ENCODE results near the gene KLHL29. TPM values are rescaled to one million over a fixed set of nuclear protein-coding genes. Genes with fewer than 3 reads are reported as not detected.

Gene KLHL29
- total RNA-seq, 2 experiments from 2014 or later, result 2.5 to 2.7 TPM

- POLR2A ChIA-PET, result no interaction called here
- Mint-ChIP-seq H3K27ac (no peak overlapping the region), H3K36me3 (ENCODE audit: low read depth) (no peaks in the 10 kb centered on the region), H3K4me3 (no peak overlapping the region), H3K4me1 (ENCODE audit: low read depth) (no peaks in the 10 kb centered on the region), H3K9me3 (no peaks in the 10 kb centered on the region), H3K27me3 (peaks cover 26% of the 10 kb centered on the region)
- DNase-seq, result no peak
- Histone ChIP-seq H3K36me3 (ENCODE audit: insufficient read depth, low read length) (no peaks in the 10 kb centered on the region), H3K27ac (ENCODE audit: low read depth in 1 of 2, low read length in 2 of 2) (no peak overlapping the region), H3K9me3 (ENCODE audit: control insufficient read depth in 1 of 2, insufficient read depth in 1 of 2, low read length in 2 of 2) (no peaks in the 10 kb centered on the region), H3K27me3 (ENCODE audit: control insufficient read depth in 1 of 2, insufficient read depth in 2 of 2, low read length in 2 of 2) (peaks cover 0 to 6% of the 10 kb centered on the region in 2 experiments), H3K4me3 (ENCODE audit: low read length) (no peak overlapping the region), H3K4me1 (ENCODE audit: insufficient read depth, low read length) (peaks cover 6% of the 10 kb centered on the region)
- CTCF ChIA-PET, result no interaction called here
- intact Hi-C loops (cut with DNase I, micrococcal nuclease), result no loop called here
- no peak for TF ChIP-seq CTCF (IDR thresholded peaks at IDR 0.05)
- no peak for ATAC-seq (ENCODE audit: poor library complexity)
These were observed 100.3 kb downstream of the KLHL29 start for GRCh38 chr2:23485261-23485660.

- intact Hi-C loops (cut with DNase I, micrococcal nuclease), result no loop called here
- no peak for ATAC-seq (ENCODE audit: poor library complexity)
- peaks cover 22% of the 10 kb centered on the region for H3K27me3 Mint-ChIP-seq
These were observed 101.1 kb downstream of the KLHL29 start for GRCh38 chr2:23485841-23486683.

GRCh38 chr2:23486684-23487075, 101.7 kb downstream of the KLHL29 start:
- Mint-ChIP-seq H3K4me3 (no peak overlapping the region), H3K9me3 (no peaks in the 10 kb centered on the region)

More at GRCh38 chr2:23485841-23486683, 101.1 kb downstream of the KLHL29 start:
- Histone ChIP-seq H3K4me3 (ENCODE audit: low read length) (no peak overlapping the region), H3K27ac (ENCODE audit: low read depth in 1 of 2, low read length in 2 of 2) (no peak overlapping the region), H3K9me3 (ENCODE audit: control insufficient read depth in 1 of 2, insufficient read depth in 1 of 2, low read length in 2 of 2) (no peaks in the 10 kb centered on the region), H3K4me1 (ENCODE audit: insufficient read depth, low read length) (peaks cover 6% of the 10 kb centered on the region), H3K27me3 (ENCODE audit: control insufficient read depth in 1 of 2, insufficient read depth in 2 of 2, low read length in 2 of 2) (peaks cover 0 to 8% of the 10 kb centered on the region in 2 experiments), H3K36me3 (ENCODE audit: insufficient read depth, low read length) (no peaks in the 10 kb centered on the region)
- POLR2A ChIA-PET, result no interaction called here
- Mint-ChIP-seq H3K4me3 (no peak overlapping the region), H3K9me3 (no peaks in the 10 kb centered on the region), H3K27ac (no peak overlapping the region), H3K36me3 (ENCODE audit: low read depth) (no peaks in the 10 kb centered on the region), H3K4me1 (ENCODE audit: low read depth) (no peaks in the 10 kb centered on the region)
- CTCF ChIA-PET, result no interaction called here
- no peak for TF ChIP-seq CTCF (IDR thresholded peaks at IDR 0.05)
- DNase-seq, result no peak

More at GRCh38 chr2:23486684-23487075, 101.7 kb downstream of the KLHL29 start:
- TF ChIP-seq CTCF (IDR thresholded peaks at IDR 0.05), result no peak
- ATAC-seq (ENCODE audit: poor library complexity) (no peak), DNase-seq (no peak)
- no peak overlapping the region for H3K27ac ChIP-seq (ENCODE audit: low read depth in 1 of 2, low read length in 2 of 2)
- Mint-ChIP-seq H3K36me3 (ENCODE audit: low read depth) (no peaks in the 10 kb centered on the region), H3K27me3 (peaks cover 25% of the 10 kb centered on the region), H3K4me1 (ENCODE audit: low read depth) (no peaks in the 10 kb centered on the region), H3K27ac (no peak overlapping the region)
- no peaks in the 10 kb centered on the region for H3K9me3 ChIP-seq (ENCODE audit: control insufficient read depth in 1 of 2, insufficient read depth in 1 of 2, low read length in 2 of 2)
- H3K4me1 ChIP-seq (ENCODE audit: insufficient read depth, low read length), result peaks cover 6% of the 10 kb centered on the region
- H3K4me3 ChIP-seq (ENCODE audit: low read length), result no peak overlapping the region
- ChIA-PET CTCF (no interaction called here), POLR2A (no interaction called here)
- no peaks in the 10 kb centered on the region for H3K36me3 ChIP-seq (ENCODE audit: insufficient read depth, low read length)
- intact Hi-C loops (cut with DNase I, micrococcal nuclease), result no loop called here
- peaks cover 0 to 11% of the 10 kb centered on the region in 2 experiments for H3K27me3 ChIP-seq (ENCODE audit: control insufficient read depth in 1 of 2, insufficient read depth in 2 of 2, low read length in 2 of 2)
